Measurements from ENCODE around the gene GPATCH4.

- TF ChIP-seq CTCF (IDR thresholded peaks at IDR 0.05) (no peak), ZFX (IDR thresholded peaks at IDR 0.05; ENCODE audit: borderline replicate concordance) (no peak)
Measured at GRCh38 chr1:156645666-156646065, 44.4 kb upstream of the GPATCH4 start.

Measured in 22Rv1 (cell line).